Measurements from ENCODE around the gene SLC11A2.
"Not testable (repeated sequence)": the region's sequence is repeated elsewhere in the genome, so short reads cannot be mapped to it uniquely, and the experiment has no call there.

SLC11A2 gene

DNA sequence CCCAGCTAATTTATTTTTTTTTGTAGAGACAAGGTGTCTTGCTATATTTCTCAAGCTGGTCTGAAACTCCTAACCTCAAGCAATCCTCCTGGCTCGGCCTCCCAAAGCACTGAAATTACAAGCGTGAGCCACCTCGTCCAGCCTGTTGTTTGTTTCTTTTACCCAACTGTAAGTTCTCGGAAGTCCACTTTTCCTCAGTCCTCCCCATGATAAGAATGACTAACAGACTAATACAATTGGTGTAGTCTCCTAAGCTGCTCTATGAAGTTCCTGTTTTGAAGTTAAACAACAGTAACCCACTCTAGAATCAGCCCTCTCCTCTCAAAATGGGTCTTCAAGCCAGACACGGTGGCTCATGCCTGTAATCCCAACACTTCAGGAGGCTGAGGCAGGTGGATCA is 37.3 kb downstream of the SLC11A2 start:
- DNase-seq, result no peak

DNA sequence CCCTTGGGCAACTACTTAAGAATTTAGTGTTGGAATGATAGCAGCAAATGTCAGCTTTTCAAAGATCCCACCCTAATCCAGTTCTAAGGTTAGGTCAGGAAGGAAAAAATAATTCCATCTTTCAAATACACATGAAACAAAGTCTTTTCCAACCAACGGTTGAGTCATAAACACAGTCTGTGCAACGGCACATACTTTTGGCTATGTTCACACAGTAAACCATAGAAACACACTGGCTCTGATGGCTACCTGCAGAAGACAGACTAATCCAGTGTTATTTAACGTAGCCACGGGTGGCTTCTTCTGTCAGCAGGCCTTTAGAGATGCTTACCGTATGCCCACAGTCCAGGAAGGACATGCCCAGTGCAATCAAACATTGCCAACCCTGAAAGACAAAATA is 38.1 kb downstream of the SLC11A2 start:
- no peak for DNase-seq

DNA sequence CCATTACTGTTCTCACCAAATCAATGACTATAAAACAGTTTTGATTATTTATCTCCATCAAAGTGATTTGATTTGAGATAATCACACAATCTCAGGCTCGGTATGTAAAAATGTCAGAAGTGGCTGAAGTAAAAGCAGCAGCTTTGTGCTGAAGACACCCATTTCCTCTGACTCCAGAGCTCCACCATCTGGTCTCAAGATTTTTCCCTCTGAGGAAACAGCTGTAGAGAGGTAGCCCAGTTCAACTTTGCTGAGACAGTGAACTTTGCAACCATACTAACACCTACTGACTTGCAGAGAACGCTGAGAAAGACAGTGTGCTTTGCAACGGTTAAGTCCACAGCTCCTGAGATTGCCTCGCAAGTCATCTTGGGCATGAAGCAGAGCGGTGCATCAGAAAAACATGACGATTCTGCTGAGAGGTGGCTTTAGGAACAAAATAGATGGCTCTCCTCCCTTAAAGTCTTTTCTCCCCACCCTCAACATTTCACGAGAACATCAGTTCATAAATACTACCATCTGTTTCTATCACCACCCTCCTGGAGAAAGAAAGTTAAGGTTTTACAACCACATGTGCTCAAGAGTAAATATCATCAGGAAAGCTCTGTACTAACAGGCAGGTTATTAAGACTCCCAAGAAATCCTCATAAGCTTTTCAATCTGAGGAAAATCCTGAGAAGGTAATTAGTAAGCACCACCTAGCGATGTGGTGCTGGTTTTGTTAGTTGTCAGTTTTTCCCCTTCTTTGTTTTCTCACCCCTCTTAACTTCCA is 39.0 kb downstream of the SLC11A2 start:
- no peak for DNase-seq

DNA sequence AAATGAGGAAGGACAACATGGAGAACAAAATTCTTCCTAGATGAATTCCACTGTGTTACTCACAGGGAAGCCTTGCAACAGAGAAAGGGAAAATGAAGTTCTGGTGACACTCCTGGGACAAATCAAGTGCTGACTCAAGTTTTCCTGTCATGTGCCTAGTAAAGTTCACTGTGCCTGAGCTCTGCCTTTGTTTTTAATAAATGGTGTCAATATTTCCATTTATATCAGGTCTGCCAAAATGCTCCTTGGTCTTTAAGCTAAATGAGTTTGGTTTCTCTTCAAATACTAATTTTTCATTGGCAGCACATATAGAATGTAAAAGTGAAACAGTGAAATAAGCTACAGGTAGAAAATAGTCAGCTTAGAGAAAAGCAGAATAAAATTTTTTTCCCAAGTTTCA is 40.9 kb downstream of the SLC11A2 start:
- no peak for DNase-seq

DNA sequence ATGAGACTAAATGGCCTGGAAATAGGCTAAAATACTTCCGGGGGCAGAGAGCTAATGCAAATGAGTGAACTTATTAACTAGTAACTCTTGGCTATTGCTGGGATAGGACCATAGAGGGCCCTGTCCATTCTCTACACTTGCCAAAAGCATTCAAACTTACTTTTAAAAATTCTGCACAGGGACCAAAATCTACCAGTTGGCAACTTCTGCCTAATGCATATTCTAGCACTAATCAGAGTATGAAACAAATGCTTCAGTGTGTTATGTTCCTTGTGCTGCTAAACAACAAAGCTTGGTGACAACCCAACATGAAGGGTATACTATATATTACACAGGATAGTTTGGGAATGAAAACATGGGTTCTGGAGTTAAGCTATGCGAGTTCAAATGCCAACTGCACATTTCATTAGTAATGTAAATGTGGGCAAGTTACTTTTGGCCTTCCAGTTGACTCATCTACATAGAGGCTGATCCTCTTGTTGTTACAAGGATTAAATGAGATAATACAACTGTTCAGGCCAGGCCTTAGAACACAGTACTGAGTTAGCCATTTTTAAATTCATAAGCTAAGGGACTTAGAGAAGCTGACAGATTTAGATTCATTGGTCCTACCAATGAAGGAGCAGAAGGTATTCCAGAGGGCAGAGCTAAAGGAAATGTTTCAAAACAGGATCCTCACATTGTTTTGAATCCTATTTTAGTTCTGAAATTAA is 41.4 kb downstream of the SLC11A2 start:
- no peak for DNase-seq

DNA sequence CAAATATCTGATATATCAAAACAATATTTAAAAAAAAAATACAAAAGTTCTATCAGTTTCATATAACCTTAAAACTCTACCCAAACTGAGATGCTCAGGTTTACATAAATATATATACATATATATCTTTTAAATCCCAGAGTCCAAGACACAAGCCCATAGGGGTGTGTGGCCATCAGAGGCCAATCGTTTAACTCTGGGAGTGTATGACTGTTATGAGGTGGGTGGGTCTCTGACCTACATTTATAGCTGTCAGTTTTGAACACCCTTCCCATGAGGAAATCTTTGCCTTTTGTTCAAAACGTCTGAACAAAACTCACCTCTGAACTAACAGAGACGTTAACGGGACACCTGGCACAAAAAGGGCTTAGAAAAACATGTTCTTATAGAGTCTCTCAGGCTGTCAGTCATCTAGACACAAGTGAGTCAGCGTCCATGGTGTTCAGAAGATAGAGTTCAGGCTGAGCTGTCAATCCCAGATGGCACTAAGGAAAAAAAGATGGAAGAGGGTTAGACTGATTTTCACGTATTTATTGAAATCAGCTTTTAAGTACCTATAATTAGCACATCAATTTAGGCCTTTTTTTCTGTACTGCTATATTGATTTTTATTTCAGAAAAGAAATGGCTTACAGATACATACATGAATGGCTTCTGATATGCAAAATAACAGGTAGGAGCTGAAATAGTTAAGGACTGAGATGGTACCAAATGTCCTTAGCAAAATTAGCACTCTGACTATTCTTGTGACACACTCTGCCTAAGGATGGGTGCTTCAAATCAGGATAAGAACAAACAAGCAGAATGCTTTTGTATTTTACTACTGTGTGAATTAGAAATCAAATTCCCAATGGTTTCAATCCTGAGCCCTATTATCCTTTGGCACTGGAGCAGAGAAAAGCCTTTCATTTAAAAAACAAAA is 44.6 kb downstream of the SLC11A2 start:
- no peak for DNase-seq

DNA sequence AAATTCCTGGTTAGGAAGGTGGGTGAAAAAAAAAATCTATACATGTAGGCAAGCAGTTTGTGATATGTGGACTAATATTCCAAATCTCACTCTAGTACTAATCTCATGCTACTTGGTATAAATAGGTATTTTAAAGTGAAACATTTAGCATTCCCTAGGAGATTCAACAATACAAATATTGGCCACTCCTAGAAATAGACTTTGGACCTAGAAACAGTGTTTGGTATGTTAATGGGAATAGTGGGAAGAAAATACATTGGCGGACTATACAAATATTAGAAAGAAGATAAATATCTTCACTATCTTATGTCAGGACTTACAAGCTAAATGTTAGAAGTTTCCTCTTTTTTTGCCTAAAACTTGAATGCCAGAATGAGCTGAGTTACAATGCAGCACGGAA is 45.6 kb downstream of the SLC11A2 start:
- DNase-seq, result no peak

DNA sequence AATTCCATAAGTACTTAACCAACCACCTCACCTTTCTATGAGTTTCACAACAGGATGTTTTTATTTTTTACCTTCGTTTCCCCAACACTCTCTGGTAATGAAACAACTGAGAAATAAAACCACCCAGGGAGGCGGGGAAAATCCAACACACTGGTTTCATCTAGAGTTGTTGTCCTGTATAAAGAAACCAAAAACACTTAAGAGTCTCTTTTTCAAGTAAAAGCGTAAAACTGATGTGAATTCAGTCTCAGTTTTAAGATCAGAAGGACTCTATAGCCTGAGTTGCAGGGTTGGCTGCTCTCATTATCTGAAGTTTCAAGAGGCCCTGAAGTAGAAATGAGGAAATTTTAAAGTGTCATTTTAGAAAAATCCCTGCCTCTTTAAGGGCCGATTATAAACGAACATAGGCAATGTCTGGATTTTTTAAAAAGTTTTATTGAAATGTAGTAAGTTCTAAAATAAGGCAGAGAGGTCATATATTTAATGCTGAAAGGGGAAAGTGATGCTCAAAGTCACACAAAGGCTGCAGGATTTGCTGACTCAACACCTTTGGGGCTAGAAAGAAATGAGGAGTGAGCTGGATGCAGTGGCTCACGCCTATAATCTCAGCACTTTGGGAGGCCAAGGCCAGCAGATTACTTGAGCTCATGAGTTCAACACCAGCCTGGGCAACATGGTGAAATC is 46.7 kb downstream of the SLC11A2 start:
- no peak for DNase-seq

DNA sequence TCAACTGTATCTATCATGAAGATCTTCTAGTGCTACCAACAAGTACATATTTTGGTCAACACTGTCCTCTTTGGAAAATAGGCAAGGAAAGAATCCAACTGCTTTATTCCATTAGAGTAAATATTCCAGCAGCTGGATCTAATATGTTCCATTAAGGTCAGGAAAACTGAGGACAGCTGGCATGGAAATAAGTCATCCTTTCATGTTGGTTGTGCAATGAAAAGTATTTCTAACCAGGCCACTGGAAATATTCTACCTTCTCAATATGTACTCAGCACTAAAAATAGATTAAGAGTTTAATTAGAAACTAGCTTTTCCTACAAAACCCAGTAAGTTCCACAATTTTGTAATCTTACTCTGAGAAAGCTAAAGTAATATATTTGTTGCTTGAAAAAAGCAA is 54.2 kb downstream of the SLC11A2 start:
- DNase-seq, result no peak

DNA sequence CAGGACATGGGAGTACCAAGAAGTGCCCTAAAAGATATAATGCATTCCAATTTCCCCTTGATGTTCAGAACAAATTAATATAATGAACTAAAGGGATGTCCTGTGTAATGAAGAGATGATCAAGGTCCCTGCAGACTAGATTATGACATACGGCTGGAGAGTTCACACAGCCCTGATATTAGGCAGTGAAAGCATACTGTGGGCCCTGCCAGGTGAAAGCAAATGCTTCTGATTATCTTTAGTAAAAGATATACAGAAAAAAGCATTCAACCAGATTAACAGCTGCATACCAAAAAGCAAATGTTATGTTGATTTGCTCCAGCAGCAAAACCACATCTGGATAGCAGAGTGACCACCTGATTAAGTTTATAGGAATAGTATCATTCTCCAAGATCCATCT is 61.8 kb downstream of the SLC11A2 start:
- DNase-seq, result no peak

DNA sequence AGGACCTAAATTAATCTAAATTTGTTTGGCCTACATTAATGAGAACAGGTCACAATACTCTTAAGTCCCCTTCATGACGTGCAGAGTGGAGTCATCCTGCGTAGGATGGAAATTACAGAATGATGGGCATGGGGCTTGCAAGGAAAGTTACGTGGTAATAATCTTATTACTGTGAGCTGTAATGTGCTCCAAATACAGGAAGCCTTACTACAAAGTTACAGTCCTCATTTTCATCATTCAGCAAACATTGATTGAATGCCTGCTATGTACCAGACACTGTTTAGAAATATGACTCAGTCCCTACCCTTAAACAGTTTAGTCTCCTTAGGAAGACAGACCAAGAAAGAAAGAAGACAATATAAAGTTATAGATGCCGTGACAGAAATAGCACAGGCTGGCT is 64.5 kb downstream of the SLC11A2 start:
- no peak for DNase-seq

DNA sequence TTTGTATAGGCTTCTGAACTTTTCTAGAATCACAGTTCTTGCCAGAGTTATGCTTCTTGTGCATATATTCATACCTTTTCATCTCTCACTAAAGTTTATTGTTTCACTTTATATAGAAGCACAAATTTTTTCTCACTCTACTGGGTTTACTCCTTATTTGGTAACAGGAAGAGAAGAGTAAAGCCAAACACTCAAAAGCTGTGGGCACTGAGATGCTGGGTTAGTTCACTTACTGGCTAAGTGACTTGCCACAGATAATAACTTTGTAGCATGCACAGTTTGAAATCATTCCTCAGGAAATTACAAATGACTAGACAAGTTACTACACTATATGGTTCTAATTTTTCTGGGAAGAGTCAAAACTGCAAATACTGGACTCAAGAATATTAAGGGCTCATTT is 66.1 kb downstream of the SLC11A2 start:
- no peak for DNase-seq

DNA sequence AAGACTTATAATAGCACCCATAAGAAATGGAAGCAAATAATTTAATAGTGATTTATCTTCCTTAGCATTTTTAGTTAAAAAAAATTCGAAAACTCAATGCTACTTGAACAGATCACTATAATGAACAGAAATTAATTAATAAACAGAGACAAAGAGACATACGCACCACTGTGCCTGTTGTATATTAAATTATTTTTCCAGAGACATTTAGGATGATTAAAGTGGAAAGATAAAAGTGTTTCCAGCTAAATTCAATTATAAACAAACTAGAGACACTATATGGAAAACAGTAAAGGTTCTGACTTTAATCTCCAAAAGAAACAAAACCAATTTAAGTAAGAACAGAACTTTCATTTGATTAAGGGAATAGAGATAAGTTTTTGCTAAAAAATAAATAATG is 70.5 kb downstream of the SLC11A2 start:
- no peak for DNase-seq

DNA sequence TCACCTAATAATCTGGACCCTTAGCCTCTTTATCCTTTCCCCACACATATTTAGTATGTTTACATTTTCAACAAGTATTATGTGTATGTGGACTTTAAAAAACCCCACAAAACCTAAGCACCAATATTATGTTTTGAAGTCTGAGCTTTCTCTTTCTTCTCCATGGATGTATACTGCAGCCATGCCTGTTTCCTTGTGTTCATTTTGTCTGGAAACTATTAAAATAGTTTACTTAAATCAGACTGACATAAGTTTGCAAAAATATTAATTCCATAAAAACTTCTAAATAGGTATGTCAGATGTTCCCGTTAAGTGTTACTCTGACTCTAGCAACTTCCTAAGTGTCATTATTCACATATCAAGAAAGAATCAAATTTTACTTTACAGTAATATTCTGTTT is 70.9 kb downstream of the SLC11A2 start:
- no peak for DNase-seq

DNA sequence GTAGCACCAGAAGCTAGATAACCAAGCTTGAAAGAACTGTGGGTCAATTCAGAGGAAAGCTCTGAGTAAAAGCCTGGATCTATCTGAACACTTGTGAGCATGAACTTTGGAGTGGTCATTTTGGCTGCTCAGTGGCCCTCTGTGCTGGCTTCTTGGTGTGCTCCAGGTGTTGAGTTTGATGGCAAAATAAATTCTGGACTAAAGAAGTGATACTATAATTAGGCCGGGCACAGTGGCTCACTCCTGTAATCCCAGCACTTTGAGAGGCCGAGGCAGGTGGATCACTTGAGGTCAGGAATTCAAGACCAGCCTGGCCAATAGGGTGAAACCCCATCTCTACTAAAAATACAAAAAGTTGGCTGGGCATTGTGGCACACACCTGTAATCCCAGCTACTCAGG is 71.4 kb downstream of the SLC11A2 start:
- DNase-seq, result not testable (repeated sequence)

DNA sequence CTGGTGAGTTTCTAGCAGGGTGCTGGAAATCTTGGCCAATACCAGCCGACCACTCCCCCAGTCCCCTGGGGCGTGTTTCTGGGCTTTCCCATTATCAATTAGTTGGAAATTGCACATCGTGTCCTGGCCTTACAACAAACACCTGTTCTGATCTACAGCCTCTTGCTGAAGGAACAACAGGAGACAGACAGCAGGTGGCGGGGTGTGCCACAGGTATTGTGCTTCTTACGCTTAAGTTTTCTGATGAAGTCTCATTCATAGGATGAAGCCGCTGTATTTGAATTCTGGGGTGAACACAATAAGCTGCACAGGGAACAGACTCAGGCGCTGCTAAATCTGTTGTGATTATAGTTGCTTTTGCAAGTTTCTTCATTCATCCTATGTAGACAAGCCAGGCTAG is 73.1 kb downstream of the SLC11A2 start:
- no peak for DNase-seq

DNA sequence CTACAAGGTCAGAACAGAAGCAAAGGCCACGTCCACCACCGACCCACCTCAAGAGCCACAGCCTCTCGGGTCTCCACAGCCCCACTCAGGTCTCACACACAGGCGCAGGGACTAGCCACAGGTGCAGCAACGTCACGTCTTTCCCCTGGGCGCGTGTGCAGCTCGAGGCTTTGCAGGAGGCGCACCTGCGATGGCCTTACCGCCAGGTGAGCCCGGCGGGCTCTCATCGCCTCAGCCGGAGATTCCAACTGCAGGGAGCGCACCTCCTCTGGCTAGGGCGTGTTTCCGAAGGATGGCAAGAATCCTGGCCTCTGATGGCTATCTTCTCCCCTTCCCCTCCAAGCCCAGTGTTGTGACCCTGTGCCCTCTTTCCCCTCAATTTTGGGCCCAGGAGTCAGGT is 73.7 kb downstream of the SLC11A2 start, which contains the start of gene HIGD1C:
Gene HIGD1C (plus strand): TSS at position 35 of the 400 bp plus-strand sequence. CDS start 1,455 bp downstream, outside the sequence.
- no peak for DNase-seq

DNA sequence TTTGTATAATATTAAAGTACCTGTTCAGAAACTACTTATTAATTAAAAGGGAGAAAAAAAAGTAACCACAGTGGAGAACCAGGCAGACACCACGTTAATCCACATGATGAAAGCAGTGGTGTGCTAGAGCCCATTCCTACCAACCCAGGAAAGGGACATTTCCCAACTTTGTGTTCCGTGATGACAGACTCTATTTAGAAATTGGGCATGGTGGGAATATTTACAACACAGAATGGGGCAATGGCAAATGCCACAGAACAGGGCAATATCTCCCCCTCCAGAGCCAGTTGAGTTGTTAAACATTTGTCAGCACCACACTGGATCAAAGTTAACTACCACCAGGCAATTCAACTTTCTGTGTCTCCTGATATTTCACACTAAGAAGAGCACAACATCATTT is 75.1 kb downstream of the SLC11A2 start:
- DNase-seq, result no peak

DNA sequence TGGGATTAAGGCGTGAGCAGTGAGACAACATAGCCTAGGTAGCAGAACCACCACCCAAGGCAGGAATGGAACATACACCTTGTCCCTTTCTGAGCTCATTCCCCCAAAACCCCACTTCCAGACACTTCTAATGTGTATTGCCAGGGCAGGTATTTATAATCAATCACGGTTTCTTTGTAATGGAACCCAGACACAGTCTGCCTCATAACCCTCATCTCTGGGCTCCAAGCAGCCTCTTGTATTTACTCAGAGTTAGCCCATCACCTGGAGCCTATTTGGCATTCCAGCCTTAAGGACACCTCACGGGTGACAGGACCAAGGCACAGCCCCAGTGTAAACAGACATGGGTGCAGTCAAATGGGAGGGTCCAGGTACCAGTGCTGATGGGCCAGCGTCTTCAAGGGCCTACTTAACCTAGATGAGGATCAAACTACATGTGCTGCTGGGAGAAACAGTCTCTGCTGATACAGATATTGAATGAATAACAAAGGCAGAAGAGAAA is 76.3 kb downstream of the SLC11A2 start:
- no peak for DNase-seq

DNA sequence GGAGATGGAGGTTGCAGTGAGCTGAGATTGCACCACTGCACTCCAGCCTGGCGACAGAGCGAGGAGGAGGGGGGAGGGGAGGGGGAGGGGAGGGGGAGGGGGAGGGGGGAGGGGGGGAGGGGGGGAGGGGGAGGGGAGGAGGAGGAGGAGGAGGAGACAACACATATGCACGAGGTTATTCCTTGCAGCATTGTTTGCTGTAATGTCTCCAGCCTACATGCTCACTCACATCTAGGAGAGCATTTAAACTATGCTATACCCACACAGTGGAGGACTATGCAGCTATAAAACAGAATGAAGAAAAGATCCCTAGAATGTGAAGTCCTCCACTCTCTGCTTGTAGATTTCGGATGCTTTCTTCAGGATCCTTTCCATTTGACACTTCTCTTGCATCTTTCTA is 77.4 kb downstream of the SLC11A2 start:
- no peak for DNase-seq

DNA sequence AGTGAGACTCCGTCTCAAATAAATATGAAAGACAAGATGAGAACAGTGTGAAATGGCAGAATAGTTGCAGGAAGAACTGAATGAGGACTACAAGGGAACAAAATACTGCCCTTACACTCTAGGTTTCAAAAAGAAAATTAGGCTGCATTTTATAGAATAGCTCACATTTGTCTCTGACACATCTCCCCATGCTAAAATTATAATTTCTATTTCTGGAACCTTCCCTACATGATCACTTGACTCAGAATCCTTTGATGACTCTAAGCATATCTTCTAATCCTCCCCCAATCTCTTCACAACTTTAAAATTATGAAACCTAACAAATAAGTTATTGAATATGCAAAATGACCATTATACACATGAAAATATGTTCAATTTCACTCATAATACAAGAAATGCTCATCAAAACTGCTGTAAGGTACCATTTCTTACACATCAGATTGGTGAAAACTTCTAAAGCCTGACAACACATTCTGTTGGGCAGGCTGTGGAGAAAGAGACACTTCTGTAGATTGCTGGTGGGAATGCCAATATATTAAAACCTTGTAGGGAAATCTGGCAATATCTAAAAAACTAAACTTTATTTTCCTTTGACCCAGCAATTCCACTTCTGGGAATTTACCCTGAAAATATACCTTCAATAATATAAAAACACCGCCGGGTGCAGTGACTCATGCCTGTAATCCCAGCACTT is 78.1 kb downstream of the SLC11A2 start:
- no peak for DNase-seq

DNA sequence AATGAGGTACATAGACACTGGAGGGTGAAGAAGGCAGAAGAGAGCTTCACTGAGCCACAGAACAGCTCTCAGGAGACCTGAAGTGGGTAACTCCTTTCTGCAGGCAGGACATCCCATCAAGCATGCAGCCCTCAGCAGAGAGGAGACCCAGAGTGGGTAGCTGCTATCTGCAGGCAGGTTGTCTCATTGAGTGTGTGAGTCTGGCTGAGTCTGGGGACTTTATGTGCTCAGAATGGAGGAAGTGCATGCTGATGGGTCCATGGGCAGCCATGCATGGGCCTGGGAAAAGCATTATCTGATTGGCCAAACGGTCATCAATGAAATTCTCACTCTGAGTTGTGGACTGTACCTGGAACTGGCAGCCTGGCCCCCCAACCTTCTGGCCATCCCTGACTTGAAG is 88.5 kb downstream of the SLC11A2 start:
- no peak for DNase-seq

Measured in NCI-H2029 treated with DMSO at 0.1 percent for 48 hours (cell line).